ENCODE data around the gene SAMD5.

DNA sequence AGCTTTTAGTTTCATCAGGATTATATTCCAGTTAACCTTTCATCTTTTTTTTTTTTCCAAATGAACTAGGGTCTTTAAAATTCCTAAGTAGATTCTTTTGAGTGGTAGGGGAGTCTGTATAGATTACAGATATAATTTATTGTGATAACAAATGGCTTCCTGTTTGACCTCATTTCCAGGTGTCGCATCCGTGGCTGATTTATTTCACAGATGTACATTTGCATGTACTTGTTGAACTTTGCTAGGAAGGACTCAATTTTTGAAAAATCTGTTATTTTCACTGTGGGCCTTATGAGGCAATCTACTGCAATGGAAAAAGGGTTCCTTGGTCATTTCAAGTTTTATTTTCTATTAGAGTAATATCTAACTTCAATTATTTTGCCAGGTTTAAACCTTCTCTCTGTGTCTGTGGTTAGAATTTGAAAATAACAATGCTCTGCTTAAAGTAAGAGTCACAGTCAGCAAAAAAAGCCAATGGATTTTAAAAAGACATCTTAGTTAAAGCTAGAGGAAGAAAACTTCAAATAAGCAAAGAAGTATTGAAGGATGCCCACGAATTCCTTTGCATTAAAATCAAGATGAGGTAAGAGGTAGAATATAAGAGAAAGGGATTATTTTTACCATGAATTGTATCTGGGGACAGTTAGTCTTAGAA lies 57.9 kb downstream of the SAMD5 start:
- TF ChIP-seq, protein P1, sequence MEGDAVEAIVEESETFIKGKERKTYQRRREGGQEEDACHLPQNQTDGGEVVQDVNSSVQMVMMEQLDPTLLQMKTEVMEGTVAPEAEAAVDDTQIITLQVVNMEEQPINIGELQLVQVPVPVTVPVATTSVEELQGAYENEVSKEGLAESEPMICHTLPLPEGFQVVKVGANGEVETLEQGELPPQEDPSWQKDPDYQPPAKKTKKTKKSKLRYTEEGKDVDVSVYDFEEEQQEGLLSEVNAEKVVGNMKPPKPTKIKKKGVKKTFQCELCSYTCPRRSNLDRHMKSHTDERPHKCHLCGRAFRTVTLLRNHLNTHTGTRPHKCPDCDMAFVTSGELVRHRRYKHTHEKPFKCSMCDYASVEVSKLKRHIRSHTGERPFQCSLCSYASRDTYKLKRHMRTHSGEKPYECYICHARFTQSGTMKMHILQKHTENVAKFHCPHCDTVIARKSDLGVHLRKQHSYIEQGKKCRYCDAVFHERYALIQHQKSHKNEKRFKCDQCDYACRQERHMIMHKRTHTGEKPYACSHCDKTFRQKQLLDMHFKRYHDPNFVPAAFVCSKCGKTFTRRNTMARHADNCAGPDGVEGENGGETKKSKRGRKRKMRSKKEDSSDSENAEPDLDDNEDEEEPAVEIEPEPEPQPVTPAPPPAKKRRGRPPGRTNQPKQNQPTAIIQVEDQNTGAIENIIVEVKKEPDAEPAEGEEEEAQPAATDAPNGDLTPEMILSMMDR (IDR thresholded peaks at IDR 0.05): no peak
- TF ChIP-seq ZFX (IDR thresholded peaks at IDR 0.05; ENCODE audit: borderline replicate concordance): no peak
